Measurements from ENCODE around the gene SLC16A11.

SLC16A11 gene

DNA sequence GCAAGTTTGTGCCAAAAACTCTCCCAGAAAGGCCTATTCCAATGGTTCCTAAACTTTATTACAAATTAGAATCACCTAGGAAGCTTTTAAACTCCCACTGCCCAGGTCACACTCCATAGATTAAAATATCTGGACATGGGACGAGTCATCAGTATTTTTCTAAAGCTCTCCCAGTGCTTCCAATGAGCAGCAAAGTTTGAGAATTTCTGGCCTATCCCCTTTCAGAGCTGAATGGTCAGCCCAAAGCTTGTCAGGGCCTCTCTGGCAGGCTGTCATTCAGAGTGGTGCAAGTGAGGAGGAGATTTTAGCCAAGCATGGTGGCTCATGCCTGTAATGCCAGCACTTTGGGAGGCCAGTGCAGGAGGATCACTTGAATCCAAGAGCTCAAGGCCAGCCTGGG, 18.6 kb downstream of the SLC16A11 start:
- DNase-seq, result no peak

DNA sequence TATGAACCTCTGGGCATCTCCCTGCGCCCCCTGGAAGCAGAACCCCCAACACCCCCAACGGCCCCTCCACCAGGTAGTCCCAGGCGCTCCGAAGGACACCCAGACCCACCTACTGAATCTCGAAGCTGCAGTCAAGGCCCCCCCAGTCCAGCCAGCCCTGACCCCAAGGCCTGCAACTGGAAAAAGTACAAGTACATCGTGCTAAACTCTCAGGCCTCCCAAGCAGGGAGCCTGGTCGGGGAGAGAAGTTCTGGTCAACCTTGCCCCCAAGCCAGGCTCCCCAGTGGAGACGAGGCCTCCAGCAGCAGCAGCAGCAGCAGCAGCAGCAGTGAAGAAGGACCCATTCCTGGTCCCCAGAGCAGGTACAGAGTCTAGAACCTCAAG, 19.5 kb downstream of the SLC16A11 start:
- no peak for DNase-seq

DNA sequence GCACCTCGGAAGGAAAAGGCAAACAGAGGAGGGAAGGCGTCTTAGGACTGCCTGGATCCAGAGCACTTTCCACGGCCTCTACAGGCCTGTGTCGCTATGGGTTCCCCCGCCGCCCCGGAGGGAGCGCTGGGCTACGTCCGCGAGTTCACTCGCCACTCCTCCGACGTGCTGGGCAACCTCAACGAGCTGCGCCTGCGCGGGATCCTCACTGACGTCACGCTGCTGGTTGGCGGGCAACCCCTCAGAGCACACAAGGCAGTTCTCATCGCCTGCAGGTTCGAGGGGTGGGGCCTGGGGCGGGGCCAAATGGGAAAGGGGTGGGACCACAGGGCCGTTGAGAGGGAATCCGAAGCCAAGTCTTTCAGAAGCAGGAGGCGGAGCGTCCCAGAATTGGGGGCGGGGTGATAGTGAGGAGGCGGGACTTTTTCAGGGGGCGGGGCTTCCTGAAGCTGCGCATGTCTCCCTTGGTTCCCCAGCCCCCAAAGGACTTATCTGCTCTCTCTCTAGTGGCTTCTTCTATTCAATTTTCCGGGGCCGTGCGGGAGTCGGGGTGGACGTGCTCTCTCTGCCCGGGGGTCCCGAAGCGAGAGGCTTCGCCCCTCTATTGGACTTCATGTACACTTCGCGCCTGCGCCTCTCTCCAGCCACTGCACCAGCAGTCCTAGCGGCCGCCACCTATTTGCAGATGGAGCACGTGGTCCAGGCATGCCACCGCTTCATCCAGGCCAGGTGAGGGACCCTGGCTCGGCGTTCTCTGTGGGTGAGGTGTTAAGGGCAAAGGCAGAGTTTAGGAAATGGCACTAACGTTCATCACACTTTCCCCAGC, 20.1 kb downstream of the SLC16A11 start:
- peak; percentile 53 for DNase-seq

DNA sequence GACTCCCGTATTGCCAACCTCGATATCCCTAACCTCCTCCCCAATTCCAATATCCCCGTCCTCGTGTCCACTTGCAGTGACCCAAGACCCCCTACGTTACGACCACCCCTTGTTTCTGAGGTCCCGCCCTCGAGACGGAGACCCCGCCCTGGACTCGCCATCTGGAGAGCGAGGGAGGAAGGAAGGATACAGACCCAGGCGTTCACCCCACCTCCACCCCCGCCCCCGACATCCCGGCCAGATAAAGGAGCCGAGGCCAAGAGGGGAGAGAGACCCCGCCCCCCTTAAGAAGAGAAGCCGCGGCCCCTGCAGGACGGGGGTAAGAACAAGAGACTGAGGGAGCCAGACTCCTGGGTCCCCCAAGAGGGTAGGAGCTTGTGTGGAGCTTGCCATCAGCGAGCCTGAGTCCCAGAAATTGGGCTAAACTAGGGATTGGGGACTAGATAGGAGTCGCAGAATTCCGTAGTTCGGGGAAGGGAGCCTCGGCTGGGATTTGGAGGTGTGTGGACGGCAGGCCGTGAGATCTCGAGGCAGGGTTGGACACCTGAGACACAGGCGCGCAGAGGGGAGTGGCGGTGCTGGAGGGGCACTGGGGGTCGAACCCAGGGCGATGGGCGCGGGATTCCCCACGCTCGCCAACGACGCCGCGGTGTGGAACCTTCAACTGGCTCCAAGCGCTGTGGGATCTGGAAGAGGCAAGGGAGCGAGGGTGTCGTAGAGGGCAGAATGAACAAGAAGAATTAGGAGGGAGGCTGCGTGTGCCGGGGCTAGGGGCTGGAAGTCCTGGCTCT, 20.9 kb downstream of the SLC16A11 start, which contains the start of gene BCL6B:
BCL6B (plus strand) TSS at position 270 of the 791 bp plus-strand sequence. CDS start 622 bp downstream, outside the sequence.
- no peak for DNase-seq

DNA sequence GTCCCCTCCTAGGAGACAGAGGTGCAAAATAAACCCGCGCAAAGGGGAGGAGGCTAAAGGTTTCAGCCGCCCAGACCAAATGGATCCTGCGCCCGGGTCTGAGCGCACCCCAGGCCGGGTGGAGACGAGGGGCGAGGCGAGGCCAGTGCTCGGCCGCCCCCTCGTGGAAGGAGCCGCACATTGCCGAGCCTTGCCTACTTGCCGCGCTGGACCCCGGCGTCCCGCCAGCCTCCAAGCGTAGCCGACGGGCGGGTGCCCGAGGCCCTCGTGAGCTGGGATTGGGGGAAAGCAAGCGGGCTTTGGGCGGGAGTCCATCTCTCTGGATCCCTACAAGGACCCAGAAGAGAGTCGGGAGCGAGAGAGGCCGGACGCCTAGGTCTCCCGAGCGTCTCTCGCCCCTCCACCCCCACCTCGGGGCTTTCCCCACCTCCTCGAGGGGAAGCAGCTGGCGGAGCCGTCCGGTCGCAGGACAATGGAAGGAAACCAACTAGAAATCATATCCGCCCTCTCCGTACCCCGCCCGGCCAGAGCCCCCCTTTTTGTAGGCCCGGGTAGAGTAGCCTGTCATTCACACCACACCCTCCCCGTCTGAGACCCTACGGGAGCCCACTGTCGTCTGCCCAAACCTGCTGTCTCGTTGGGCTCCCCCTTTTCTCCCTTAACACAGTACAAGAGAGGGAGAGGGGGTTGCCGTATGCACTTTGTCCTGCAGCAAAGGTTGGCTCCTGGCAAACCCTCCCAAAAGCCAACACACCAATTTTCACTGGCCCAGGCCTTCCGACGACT, 21.7 kb downstream of the SLC16A11 start:
- peak; percentile 82 for DNase-seq

DNA sequence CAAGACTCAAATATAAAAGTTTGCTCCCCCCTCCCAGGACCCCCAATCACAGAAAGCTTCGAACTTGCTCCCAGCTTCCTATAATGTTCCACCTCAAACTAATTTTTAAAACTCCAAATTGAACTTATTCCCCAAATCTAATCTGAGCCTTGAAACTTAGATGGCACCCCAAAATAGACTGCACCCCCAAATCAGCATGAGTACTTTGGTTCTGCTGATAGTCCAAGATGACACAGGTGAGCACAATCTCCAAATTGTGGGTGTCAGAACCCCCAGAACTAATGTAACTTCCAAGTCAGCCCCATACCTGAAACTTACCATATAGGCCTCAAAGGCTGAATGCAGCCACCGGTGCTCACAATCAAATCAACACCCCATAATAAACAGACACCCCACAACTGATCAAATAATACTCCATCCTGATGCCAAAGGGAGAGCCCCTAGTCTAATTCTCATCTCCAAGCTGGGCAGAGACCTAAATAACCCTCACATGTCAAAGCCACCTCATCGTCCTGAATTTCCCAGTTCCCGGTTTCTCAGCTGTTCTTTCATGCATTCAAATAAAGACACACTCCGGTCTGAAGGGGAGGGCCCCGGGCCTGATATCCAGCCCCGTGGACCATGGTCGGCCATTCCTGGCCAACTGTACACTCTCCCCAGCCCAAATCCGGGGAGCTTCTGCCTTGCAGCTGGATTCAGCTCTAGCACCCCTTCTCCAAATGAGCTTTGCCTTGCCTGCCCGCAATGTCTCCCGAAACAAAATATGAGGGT, 22.8 kb downstream of the SLC16A11 start:
- no peak for DNase-seq

DNA sequence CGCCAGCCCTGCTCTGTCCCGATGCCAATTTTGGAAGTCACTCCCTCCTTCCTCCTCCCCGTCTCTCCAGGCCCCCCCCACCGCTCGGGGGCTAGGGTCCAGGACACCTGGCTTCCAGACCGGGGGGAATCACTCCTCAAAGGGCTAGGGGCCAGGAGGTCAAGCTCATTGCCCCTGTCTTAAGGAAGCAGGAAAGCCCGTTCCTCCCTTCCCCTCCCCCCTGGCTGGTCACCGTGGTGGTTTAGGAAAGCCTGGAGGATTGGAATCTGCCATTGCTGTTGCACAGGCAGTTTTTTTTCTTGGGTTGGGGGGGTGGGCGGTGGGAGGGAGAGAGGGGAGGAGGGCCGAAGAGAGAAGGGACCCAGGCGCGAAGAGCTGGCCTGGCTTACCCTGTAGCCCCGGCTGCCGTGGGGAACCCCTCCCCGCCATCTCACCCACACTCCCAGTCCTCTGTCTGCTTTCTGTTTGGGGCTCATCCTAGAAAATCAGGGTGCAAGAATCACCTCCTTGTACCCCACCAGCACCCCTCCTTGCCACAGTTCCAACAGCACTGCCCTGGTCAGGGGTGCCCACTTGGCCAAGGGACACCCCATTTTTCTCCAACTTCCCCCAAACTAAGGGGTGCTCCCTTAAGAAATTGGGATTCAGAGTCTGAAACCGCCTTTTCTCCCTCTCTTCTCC, 23.9 kb downstream of the SLC16A11 start:
- DNase-seq, result peak; percentile 61

DNA sequence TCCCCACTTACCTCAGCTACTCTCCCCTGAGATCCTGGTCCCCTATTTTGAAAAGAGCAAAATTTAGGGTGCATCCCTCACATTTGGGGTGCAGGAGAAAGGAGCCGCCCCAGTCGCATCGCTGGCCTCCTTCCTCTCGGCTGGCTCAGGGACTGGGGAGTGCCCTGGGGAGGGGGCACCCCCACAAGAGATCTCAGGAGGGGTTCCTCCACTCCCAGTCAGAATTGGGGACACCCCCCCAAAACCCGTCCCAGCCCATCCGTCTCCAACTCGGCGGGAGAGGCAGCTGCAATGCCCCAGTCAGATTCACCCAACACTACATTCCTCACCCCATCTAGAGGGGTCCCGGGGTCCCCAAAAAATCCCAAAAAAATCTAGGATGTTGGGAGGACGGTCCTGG, 24.5 kb downstream of the SLC16A11 start:
- no peak for DNase-seq

DNA sequence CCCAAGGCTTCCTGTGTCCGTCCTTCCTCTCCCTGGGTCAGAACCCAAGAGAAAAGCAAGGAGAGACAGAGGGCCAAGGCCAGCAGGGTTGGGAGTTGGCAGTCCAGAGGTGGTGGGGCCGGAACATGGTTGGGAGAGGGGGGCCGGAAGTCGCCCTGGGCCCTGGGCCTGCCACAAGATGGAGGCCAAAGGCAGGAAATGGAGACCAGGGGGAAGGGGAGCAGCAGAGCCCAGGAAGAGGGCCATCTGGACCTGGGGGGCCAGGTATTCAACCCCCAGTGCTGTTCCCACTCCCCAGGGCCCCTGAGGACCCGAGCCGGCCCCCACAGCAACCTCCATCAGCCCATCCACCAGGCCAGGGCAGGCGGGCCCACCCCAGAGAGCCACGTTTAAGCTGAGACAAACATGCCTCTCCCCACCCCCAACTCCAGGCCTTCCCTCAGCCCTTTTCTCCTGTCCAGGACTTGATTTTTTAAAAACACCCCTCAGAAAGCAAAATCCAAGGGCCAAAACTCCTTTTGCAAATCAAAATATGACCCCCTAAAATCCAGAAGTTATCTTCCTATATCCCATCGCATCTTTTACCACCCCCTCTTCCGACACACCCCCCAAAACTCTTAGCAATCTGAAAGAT, 25.4 kb downstream of the SLC16A11 start:
- no peak for DNase-seq

DNA sequence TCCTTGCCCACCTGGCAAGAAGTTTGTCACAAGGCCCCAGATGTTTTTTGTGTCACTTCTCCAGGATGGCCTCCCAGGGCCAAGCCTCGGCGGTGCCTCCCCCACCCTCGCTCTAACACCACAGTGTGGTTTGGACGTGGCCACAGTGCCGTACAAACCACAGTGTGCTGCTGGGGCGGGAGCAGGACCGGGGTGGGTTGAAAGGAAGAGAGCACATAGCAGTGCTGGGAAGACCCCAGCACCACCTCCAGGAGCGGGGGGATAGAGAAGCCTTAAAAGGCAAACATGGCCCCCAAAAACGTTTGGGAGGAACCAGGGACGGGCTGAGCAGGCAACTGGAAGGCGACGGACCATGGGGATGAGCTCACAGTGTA, 26.1 kb downstream of the SLC16A11 start:
- DNase-seq, result no peak

DNA sequence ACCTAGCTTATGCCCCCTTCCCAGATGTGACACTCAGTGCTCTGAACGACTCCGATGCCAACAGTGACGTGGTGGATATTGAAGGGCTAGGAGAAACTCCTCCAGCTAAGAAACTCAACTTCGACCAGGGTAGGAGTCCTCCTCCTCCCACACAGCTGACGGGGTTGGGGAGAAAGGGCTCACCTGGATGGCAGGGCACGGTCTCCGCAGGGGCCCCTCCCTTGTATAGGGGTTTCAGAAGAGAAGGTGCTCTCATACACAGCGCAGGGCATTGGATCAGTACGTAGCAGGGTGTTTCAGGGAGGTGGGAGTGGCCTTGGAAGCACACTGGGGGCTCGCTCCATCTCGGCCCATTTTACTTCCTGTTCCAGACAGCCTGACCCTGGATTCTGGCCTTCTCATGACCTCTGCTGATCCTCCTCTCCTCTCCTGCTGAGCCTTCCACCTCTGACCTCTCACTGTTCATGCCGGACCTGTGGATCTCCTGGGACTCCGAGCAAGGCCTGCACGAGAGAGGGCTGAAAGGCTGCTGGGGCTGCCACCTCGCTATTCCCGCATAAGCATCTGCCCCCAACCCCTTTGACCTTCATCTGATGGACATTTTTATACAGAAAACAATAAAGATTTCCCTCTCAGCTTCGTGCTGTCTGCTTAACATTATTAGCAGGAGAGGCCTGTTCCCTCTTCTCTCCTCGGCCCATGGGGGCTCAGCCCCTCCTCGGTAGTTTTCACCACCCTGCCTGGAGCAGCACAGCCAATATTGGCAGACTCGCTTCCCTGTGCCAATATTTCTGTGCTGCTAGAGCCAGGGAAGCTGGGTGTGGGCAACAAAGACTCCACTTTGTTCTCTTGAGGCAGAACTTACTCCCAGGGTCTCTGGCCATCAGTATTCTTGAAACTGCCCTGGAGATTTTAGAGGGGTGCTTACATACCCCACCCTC, 26.7 kb downstream of the SLC16A11 start:
- no peak for DNase-seq

DNA sequence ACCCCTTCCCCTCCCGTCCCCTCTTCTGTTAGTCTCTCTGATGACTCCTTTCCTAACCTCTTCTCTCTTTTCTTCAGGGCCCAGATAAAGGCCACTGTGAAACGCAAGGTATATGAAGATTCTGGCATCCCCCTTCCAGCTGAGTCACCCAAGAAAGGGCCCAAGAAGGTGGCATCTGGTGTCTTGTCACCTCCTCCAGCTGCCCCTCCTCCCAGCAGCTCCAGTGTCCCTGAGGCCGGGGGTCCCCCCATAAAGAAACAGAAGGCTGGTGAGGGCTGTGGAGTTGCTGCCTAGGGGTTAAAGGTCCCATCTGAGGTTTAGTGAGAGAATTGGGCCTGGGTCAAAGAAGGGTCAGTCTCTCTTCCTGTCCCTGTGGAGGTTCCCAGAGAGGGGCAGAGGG, 27.5 kb downstream of the SLC16A11 start:
- no peak for DNase-seq

DNA sequence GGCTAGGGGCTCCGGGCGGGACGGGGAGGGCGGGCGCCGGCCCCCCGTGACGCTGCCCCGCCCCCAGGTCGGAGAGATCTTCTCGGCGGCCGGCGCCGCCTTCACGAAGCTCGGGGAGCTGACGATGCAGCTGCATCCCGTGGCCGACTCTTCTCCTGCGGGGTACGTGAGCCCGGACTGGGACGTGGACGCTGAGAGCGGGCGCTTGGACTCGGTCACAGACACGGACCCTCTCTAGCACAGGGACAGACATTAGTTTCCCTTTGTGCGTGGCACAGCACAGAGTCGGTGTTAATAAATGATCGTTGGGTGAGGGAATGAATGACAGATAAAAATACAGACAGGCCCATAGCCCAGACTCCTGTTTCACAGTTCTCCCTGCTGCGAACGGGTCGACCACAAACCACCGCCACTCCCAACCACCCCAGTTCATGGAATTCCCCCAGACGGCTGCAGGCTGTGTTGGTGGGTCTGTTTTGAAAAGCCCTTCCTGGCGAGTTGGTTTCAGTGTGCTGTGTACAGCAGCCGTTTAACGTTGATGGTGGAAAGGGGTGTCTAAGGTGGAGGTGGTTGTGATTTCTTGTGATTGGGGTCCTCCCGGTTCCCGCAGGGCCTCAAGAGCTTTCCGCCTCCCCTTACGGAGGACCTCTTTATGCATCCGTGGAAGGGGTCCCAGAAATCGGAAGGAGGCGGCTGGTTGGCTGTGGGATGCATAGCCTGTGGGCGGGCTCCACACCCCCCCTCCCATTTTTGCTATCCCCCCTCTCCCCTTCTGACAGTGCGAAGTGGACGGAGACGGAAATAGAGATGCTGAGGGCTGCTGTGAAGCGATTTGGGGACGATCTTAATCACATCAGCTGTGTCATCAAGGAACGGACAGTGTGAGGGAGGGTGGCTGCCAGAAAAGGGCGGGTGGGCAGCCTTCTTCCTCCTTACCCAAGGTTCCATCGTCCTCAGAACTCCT, 28.6 kb downstream of the SLC16A11 start:
- peak; percentile 76 for DNase-seq

DNA sequence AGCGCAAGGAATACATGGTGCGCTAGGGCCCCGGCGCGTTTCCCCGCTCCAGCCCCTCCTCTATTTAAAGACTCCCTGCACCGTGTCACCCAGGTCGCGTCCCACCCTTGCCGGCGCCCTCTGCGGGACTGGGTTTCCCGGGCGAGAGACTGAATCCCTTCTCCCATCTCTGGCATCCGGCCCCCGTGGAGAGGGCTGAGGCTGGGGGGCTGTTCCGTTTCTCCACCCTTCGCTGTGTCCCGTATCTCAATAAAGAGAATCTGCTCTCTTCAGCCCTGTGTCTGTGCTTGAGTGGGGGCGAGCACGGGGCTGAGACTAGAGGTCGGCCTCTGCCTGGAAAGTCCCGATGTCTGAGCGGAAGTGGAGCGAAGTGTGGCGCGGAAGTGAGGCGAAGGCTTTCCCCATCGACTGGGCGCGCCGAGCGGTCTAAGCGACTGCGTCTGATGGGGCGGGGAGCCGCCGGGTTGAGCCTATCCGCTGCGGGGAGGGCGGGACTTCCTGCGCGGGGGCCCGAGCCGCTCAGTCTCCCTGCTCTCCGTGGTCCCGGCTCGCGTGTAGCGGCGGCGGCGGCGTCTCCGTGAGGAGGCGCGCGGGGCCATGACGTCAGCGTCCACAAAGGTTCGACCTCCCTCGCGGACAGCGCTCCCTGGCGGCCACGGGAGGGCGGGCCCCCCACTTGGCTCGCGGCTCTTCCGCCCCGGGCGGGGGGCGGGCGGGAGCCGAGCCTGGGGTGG, 29.5 kb downstream of the SLC16A11 start:
- DNase-seq, result peak; percentile 93

DNA sequence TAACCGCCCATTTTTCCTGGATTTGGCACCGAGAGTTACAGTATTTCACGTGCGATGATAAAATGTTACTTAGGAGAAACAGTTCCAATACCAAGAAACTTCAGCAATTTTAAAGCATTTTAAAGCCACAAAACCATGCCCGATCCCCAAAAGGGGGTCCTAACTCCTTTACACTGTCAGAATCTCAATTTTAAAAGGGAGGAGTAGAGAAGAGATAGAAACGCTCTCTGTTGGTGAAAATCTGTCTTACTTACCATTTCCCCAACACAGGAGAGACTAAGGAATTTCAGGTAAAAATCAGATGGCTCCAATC, 32.0 kb downstream of the SLC16A11 start:
- DNase-seq, result no peak

DNA sequence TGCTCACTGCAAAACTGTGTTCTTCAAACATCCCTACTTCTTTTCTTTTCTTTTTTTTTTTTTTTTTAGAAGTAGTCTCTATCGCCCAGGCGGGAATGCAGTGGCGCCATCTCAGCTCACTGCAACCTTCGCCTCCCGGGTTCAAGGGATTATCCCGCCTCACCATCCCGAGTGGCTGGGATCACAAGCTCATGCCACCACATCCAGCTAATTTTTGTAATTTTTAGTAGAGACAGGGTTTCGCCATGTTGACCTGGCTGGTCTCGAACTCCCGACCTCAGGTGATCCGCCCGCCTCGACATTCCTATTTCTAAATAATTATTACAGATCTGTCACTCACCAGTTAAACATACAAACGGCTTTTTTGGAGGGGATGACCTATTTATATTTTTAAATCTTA, 32.5 kb downstream of the SLC16A11 start:
- DNase-seq, result no peak

DNA sequence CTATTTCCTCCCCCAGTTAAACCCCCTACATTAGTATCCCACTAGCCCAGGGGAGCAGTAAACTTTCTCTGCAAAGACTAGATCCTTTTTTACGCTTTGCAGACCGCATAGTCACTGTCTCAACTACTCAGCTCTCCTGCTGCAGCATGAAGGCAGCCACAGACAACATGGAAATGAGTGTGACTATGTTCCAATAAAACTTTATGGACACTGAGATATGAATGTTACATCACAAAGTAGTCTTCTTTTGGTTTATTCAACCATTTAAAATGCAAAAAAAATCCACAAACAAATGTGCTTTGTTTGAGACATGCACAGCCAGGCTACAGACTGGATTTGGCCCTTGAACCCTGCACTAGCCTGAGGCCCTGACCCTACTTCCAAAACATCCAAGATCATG, 33.4 kb downstream of the SLC16A11 start:
- no peak for DNase-seq

DNA sequence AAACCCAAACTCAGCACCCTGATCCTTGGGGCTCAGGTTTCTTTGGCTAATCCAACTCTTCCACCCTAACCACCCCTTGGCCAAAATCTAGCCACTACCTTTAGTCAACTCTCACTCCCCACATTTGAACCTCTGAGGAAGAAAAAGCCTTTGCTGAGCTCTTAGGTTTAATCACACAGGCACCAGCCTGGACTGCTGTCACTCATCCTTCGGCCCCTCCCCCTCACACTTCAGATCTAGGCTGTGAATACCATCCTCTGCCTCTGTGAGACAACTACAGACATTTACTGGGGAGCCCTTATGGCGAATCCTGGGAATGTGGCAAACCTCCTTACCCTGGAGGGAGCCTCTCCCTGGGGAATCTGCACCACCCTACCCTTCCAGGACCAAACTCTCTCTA, 36.7 kb downstream of the SLC16A11 start:
- no peak for DNase-seq
